Left colon (tissue), 2 donors: ENCODE data around the gene SLC39A11. TPM values are rescaled to one million over a fixed set of nuclear protein-coding genes. Genes with fewer than 3 reads are reported as not detected.
"Not testable (repeated sequence)": the region's sequence is repeated elsewhere in the genome, so short reads cannot be mapped to it uniquely, and the experiment has no call there.

ENCODE experiments used
- ATAC-seq: fragments of 200-7000 bp; cut with Tn5 transposase; one replicate; pipeline ENCODE4 v1.9.1; 2020; ENCODE audit warnings: mild to moderate bottlenecking, moderate library complexity
- DNase-seq, 2 donors: peaks; one replicate each; pipeline ENCODE4 v3.0.0-alpha.2; 2020
- intact Hi-C, 2 donors: fragments of 100-400 bp; cut with DNase I in 1 of 2; cut with micrococcal nuclease in 1 of 2; formaldehyde crosslinking; loops; one replicate each; pipeline versions ENCODE4 v1.11.2 to v1.14.0; 2022; cut with DNase I, micrococcal nuclease
- total RNA-seq, 2 donors: library from RNA; stranded (reverse); fragmentation: NEBNext Ultra II Directional; extraction: Animal tissue kit (Norgen Biotek cat#: 25700); gene quantifications; one replicate each; pipeline ENCODE4 v1.2.1, GENCODE V29; 2021
- donor health status: DM: no; HTN: no; CAD: no.
- donor health status: DM: yes; HTN: yes; CAD: no.

SLC39A11 gene
- total RNA-seq, 2 donors from 2014 or later, result 67.4 to 89.8 TPM

DNA sequence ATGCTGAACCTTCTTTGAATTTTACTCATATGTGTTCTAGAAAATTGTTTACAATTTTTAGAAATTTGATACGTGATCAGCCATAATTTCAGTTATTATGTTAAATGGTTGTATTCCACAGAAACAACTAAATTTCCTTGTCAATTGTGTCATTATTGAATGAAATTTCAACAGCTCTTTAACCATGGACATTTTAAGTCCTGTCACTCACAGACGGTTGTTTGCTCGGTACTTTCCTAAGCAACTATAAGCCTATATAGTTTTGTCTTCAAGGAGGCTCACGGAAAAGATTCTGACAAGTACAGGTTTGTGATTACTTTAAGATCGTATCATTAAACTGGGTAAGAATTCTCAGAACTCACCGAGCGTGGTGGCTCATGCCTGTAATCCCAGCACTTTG is 31.8 kb downstream of the SLC39A11 start:
- intact Hi-C loops, result no loop called here
- DNase-seq (no peak), ATAC-seq (no peak)

DNA sequence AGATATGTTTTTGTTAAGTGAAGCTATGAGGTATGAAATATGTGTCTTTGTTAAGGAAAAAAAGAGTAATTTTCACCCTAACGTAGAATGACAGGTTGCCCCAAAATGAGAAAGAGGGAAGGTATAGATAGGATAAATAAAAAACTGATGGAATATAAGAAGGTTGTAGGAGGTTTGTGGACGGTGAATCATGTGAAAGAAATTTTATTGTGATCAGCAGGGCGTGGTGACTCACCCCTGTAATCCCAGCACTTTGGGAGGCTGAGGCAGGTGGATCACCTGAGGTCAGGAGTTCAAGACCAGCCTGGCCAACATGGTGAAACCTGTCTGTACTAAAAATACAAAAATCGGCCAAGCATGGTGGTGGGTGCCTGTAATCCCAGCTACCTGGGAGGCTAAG is 32.8 kb downstream of the SLC39A11 start:
- ATAC-seq, intact Hi-C loops: not testable (repeated sequence)

DNA sequence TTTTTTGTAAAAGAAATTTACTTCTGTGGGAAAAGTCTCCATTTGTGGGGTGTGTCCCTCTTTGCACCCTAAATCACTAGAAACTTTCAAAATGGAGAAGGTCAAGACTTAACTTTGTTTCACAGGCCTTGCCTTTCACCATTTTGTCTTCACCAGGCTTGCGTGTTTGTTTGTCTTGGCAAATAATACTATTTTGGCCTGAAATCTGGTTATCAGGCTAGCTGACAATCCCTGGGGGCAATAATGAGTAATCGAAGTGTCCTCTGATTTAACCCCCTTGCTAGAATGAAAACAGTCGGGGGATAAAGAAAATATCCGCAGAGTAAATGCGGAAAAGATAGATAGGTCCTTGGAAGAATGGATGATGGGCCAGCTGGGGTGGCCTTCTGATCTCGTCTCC is 34.5 kb downstream of the SLC39A11 start:
- ATAC-seq, result no peak
- DNase-seq, result no peak
- intact Hi-C loops, result no loop called here

More for the DNA sequence above, 32.8 kb downstream of the SLC39A11 start:
- not testable (repeated sequence) for DNase-seq

DNA sequence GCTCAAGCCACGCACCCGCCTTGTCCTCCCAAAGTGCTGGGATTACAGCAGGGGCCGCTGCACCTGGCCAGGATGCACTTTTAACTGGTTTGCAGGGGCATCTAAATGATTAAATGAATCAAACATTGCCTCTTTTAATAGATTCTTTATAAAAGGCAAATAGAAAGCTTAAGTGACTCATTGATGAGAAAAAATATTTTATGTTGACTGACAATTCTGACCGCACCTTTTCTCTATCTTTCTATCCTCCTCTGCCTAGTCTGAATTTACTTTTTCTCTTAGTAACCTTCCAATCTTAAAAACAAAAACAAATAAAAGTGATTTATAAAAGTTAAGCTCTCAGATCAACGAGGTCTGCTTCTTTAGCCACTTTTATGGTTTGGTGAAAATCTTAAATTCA is 35.3 kb downstream of the SLC39A11 start:
- intact Hi-C loops, result no loop called here
- DNase-seq (no peak), ATAC-seq (no peak)

DNA sequence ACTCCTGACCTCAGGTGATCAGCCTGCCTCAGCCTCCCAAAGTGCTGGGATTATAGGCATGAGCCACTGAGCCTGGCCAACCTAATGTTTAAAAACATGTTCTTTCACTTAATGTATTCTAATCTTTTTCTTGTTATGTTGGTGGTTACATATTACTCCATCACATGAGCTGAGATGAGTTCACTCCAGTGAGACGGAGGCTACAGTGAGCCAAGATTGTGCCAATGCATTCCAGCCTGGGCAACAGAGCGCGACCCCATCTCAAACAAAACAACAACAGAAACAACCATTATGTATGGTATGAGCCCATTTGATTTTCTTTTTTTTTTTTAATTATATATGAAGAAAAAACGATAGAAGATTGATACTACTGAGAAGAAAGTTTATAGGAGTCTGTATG is 39.6 kb downstream of the SLC39A11 start:
- no peak for ATAC-seq
- no peak for DNase-seq
- intact Hi-C loops, result no loop called here

DNA sequence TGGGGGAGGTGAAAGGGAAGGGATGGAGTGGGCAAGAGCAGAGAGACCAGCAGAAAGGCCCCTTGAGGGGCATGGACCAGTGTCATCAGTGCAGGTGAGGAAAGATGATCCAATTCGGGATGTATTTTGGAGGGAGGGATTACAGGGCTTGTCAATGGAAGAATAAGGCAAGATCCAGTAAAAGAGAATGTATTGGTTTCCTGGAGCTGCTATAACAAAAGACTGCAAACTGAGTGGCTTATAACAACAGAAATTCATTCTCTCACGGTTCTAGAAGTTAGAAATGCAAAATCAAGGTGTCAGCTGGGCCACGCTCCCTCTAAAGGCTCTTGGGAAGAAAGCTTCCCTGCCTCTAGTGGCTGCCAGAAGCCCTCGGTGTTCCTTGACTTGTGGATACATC is 41.7 kb downstream of the SLC39A11 start:
- no peak for DNase-seq
- ATAC-seq, result no peak
- intact Hi-C loops, result no loop called here

DNA sequence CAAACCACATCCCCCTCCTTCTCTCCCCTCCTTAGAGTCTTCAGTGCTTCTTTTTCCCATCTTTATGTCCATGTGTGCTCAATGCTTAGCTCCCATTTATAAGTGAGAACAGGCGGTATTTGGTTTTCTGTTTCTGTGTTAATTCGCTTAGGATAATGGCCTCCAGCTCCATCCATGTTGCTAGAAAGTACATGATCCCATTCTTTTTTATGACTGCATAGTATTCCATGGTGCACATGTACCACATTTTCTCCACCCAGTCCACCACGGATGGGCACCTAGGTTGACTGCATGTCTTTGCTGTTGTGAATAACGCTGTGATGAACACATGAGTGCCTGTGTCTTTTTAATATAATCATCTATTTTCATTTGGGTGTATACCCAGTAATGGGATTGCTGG is 44.3 kb downstream of the SLC39A11 start:
- DNase-seq (no peak), ATAC-seq (no peak)
- intact Hi-C loops, result no loop called here

DNA sequence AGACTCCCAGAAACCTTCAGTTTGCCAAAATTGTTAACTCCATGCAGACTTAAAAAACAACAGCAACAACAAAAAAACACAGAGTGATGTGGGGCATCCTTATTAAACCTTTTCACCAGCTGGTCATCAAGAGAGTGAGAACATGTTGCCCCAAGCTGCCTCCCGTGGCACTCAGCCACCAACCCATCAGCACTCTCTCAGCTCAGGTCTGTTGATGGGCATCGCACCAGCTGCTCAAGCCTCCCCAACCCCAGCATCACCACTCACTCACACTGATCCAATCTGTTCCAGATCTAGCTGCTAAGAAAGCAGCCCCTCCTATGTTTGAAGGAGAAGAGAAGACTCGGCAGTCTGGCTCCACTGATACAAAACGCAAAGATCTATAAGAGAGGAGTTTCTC is 46.8 kb downstream of the SLC39A11 start:
- intact Hi-C loops, result no loop called here
- ATAC-seq (no peak), DNase-seq (no peak)

DNA sequence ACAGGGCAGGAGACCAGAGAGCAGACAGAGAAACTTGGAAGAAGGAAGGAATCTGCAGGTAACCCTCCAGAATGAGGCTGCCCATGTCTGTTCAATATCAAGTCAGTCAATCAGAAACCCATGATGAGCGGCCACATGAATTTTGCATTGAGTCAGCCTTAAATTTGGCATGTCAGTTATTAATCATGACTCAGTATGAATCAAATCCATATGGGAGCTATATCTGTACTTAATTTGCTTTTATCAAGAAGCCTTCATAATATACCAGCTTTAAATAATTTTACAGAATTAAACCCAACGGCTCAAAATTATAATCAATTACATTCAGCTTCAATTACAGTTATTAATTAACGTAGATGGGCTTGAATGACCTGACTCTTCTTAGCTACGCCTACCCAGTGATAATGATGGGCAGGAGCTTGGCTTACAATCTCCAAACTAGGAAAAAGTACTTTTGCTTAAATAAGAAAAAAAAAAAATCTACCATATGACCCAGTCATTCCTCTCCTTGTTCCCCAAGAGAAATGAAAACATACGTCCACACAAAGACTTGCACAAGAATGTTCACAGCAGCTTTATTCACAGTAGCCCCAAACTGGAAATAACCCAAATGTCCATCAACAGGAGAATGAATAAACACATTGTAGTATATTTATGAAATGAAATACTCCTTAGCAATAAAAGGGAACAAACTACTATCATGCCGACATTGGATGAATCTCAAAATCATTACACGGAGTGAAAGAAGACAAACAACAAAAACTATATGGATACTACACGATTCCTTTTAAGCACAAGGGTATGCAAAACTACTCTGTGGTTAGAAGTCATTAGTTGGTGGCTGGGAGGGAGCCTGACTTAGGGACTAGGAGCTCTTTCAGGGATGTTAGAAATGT is 48.6 kb downstream of the SLC39A11 start:
- DNase-seq, result no peak
- no peak for ATAC-seq
- intact Hi-C loops, result no loop called here

DNA sequence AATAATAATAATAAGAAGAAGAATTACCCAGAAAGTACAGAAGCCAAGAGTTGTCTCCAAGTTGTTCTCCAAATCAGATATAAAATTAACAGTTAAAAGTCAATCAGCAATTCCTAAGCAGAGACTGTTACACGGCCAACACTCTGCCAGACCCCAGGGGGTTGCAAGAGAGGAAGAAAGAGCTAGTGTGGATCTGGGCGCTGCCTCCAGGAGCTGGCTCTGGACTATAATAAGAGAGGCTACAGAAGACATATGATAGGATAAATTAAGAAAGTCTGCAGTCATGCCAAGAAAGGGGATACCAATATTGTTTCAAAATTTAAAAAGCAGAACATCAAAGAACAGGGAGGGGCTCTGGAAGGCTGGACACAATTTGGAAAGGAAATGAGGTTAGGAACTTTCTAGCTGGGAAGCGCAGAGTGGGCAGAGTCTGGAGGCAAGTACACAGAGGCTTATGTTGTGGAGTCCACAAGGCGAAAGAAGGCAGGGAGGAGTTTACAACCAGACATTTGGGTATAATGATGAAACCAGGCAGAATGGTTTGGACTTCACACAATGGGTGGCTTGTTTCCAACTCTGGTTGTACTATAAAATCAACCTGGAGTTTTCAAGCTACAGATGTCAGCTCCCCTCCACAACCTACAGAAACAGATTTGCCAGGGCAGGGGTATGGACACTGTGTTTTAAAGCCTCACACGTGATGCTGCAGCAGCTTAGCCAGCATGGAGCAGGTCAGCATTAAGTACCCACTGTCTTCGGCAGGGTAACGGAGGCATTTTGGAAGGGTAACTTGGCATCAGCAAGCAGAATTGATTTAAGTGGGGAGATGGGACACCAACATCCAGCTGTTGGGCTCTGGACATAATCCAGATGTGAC is 49.4 kb downstream of the SLC39A11 start:
- intact Hi-C loops, result no loop called here
- DNase-seq (no peak), ATAC-seq (peak; percentile 72)

DNA sequence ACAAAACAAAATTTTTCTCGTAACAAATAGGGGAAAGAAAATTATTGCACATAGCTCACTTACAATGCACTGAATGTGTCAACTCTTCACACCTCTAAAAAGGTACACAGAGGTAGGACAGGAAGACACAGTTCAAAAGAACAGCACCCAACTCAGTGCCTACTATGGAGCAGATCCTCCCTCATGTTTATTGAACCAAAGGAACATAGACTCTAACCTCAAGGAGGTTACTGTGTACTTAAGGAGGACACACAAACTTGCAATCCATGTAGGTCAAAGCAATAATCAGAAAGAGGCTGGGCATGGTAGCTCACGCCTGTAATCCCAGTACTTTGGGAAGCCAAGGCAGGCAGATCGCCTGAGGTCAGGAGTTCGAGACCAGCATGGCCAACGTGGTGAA is 50.3 kb downstream of the SLC39A11 start:
- DNase-seq (no peak), ATAC-seq (peak; percentile 95)
- intact Hi-C loops, result no loop called here

DNA sequence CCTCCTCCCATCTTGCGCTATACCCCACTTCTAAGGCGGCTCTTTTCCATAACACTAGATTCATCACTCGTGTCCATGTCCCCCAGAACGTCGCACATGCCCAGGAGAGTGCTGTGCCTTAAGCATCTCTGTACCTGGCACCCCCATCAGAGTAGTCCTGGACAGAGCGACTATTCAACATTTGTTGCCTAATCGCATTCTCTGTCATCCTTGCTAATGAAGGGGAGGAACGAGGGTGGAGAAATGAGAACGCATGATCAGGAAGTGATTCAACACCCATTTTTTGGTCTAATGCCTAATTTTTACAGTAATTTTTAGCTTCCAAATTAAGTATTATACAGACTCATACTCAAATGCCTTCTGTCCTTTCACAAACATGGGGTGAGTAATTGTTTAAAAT is 53.2 kb downstream of the SLC39A11 start:
- ATAC-seq (no peak), DNase-seq (no peak)
- intact Hi-C loops, result no loop called here

DNA sequence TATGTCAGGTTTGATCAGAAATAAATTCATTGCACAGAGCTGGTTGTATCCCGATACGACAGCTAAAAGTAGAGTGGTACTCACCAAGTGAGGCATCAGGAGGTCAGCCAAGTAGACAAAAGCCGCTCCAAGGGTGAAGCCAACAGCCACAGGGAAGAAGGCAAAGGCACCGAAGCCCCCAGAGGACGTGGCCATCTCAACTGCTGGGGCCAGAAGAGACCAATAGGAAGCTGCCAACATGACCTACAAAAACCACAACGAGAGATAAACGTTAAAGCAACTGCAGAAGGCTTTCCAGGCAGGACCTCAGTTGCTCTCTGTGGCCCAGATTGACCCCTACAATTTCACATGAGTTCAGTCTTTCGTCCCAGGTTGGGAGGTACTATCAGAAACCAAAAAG is 61.0 kb downstream of the SLC39A11 start:
- no peak for ATAC-seq
- DNase-seq, result no peak
- intact Hi-C loops, result no loop called here

DNA sequence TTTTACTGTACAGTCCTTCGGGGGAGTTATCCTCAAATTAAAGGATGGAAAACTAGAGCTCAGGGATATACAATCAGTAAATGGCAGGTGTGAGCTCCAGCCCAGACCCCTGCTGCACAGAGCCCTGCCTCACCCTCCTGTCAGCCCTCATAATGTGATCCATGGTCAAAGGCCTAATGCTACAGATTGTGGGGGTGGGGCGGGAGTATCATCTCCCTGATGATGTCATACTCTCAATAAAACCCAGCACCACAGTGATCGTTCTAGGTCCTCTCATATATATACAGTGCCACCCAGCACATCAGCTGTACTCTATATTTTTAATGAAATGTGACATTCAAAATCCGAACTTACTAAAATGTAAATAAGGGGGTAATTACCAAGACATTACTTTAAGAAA is 61.5 kb downstream of the SLC39A11 start:
- DNase-seq (no peak), ATAC-seq (peak; percentile 59)
- intact Hi-C loops, result no loop called here

DNA sequence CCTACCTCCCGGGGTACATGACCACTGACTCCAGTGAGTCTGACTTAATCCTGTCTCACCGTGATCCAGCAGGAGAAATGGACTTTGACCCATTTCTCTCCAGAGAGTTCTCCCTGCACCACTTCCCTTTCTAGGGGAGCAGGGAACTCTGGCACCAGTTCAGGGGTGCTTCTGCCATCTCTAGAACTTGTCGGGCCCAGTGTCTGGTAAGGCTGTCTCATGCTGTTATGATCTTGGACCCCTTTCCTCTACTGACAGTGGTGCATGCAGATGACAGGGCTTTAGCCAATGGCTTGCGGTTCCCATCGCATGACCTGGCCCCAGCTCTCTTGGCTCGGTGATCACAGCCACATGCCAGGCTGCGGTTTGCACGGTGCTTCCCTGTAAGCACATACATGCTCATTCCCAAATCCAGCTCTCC is 62.0 kb downstream of the SLC39A11 start:
- intact Hi-C loops, result no loop called here
- ATAC-seq (peak; percentile 74), DNase-seq (no peak)

DNA sequence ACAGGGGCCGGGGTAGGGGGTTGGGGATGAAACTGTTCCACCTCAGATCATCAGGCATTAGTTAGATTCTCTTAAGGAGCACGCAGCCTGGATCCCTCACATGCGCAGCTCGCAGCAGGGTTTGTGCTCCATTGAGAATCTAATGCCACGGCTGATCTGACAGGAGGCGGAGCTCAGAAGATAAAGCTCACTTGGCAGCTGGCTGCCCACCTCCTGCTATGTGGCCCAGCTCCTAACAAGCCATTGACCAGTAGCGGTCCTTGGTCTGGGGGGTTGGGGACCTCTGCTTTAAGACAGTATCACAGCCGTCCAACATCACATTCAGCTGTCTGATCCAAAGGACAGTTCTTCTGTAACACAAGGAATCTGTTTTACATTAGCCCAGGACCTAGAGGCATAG is 62.5 kb downstream of the SLC39A11 start:
- intact Hi-C loops, result no loop called here
- DNase-seq (no peak), ATAC-seq (no peak)

DNA sequence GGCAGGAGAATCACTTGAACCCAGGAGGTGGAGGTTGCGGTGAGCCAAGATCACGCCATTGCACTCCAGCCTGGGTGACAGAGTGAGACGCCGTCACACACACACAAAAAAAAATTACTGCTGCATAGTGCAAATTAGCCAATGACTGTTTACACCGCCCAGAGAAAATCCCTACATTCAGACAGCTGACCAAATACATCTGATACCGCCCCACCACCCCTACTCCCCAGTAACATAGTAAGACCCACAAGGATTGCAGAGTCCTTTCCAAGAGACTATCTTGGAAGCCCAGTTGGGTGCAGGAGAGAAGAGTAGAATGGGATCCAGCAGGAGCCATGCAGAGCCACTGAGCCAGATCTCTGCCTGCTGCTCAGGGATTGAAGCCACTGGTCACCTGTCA is 63.5 kb downstream of the SLC39A11 start:
- no peak for DNase-seq
- no peak for ATAC-seq
- intact Hi-C loops, result no loop called here

DNA sequence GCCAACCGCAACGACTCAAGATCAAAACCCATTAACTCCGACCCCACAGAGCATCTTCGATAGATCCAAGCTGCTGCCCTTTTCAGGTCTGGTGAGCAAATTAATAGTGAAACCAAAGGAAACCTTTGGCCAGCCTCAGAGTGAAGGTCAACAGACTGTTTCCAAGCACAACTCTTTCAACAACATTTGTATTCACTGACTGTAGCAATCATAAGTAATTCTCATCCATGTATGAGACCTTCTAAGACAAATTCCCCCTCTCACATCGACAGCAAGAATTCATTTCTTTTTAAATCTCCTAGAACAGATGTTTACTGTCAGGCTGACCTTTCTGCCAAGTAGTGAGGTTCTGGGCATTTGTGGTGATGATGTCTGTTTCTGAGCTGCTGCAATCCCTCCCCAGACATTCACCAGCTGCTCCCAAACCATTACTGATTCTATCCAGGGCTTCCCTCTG is 64.2 kb downstream of the SLC39A11 start:
- ATAC-seq (no peak), DNase-seq (no peak)
- intact Hi-C loops, result no loop called here

DNA sequence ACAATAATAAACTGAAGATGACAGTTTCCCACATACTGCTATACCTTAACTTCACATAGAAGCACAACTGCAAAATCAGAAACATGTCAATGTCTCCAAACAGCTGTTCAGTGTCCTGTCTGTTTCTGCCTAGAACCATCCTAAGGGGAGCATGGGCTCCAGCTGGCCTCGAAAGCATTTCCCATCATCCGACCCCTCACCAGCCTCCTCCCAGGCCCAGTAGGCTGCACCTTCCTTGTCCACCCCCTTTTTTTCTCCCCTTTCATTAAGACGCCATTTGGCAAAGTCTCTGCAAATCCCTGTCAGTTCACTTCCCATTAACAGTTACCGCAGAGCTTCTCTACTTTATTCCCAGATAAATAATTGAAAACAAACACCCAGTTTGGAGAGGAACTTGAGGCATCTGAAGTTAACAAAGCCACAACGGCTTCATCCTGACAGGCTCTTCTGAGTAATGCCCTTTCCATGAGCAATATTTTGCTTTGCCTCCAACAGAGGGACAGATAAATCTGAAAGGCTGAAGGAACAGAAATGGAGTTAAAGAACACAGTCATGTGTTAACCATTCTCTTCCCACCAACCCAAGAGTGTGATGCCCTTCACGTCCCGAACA is 65.3 kb downstream of the SLC39A11 start:
- DNase-seq, result no peak
- ATAC-seq, result no peak
- intact Hi-C loops, result no loop called here
